WTC11 (cell line): ENCODE results near the gene SAMHD1. TPM values are rescaled to one million over a fixed set of nuclear protein-coding genes. Genes with fewer than 3 reads are reported as not detected.

ENCODE experiments used
- ATAC-seq: fragments of 200-7000 bp; cut with Tn5 transposase; 2 replicates; pipeline ENCODE4 v1.10.0; 2021; ENCODE audit warnings: mild to moderate bottlenecking, moderate library complexity
- CTCF ChIA-PET: fragments of 300-600 bp; sonication (Branson Sonifier 250); formaldehyde crosslinking; loops from one replicate; lab custom pipeline; 2021; ENCODE audit warnings: antibody characterized with exemption; lab: Charles Lee
- POLR2A ChIA-PET: fragments of 350-600 bp; sonication (Branson Sonifier 250); formaldehyde crosslinking; loops from one replicate; lab custom pipeline; 2021; ENCODE audit warnings: antibody characterized with exemption; lab: Charles Lee
- DNase-seq: peaks from one replicate; pipeline ENCODE4 v3.0.0; 2021; ENCODE audit warnings: low spot score
- H3K27ac Mint-ChIP-seq: 2 replicates; pipeline ENCODE4 v1.8.0; 2021; ENCODE audit warnings: mixed read lengths
- H3K27me3 Mint-ChIP-seq: 2 replicates; pipeline ENCODE4 v1.8.0; 2021; ENCODE audit warnings: low read depth, mild to moderate bottlenecking, moderate library complexity, mixed read lengths
- H3K36me3 Mint-ChIP-seq: 2 replicates; pipeline ENCODE4 v1.8.0; 2021; ENCODE audit warnings: mixed read lengths
- H3K4me1 Mint-ChIP-seq: 2 replicates; pipeline ENCODE4 v1.8.0; 2022; ENCODE audit warnings: mixed read lengths
- H3K4me3 Mint-ChIP-seq: 2 replicates; pipeline ENCODE4 v1.8.0; 2021; ENCODE audit warnings: mild to moderate bottlenecking, moderate library complexity, mixed read lengths
- H3K9me3 Mint-ChIP-seq: 2 replicates; pipeline ENCODE4 v1.8.0; 2021; ENCODE audit warnings: mixed read lengths
- ELF4 ChIP-seq: sonication (generic); formaldehyde crosslinking; IDR thresholded peaks from 2 replicates; pipeline ENCODE4 v1.8.1; 2022; ENCODE audit warnings: low read depth, mild to moderate bottlenecking, moderate library complexity, missing genetic modification reagents
- EMX1 ChIP-seq: fragments of 250-450 bp; sonication (Bioruptor Pico); IDR thresholded peaks from 2 replicates; pipeline ENCODE4 v1.8.0; 2021; ENCODE audit warnings: mild to moderate bottlenecking
- ETV6 ChIP-seq: sonication (generic); formaldehyde crosslinking; IDR thresholded peaks from 2 replicates; pipeline ENCODE4 v1.8.1; 2022; ENCODE audit warnings: mild to moderate bottlenecking, missing genetic modification reagents
- FOXJ3 ChIP-seq: sonication (generic); formaldehyde crosslinking; IDR thresholded peaks from 2 replicates; pipeline ENCODE4 v1.9.0; 2021; ENCODE audit warnings: missing genetic modification reagents, mild to moderate bottlenecking, borderline replicate concordance
- FOXK1 ChIP-seq: sonication (generic); formaldehyde crosslinking; IDR thresholded peaks from 2 replicates; pipeline ENCODE4 v1.8.0; 2022; ENCODE audit warnings: mild to moderate bottlenecking, moderate library complexity, missing genetic modification reagents
- GABPB1 ChIP-seq: sonication (generic); formaldehyde crosslinking; IDR thresholded peaks from 2 replicates; pipeline ENCODE4 v1.8.1; 2023; ENCODE audit warnings: mild to moderate bottlenecking, missing genetic modification reagents
- GTF2I ChIP-seq: fragments of 250-450 bp; sonication (Bioruptor Pico); conservative IDR thresholded peaks from 2 replicates; pipeline ENCODE4 v1.4.0; 2021; ENCODE audit warnings: mild to moderate bottlenecking
- HMGA2 ChIP-seq: fragments of 250-450 bp; sonication (Bioruptor Pico); IDR thresholded peaks from 2 replicates; pipeline ENCODE4 v1.4.0; 2021; ENCODE audit warnings: mild to moderate bottlenecking, moderate library complexity
- JUN ChIP-seq: sonication (generic); formaldehyde crosslinking; IDR thresholded peaks from 2 replicates; pipeline ENCODE4 v1.8.0; 2023; ENCODE audit warnings: mild to moderate bottlenecking, missing genetic modification reagents
- NR2C2 ChIP-seq: sonication (generic); formaldehyde crosslinking; IDR thresholded peaks from 2 replicates; pipeline ENCODE4 v1.8.0; 2022; ENCODE audit warnings: mild to moderate bottlenecking, missing genetic modification reagents
- OVOL2 ChIP-seq: fragments of 250-450 bp; sonication (Bioruptor Pico); IDR thresholded peaks from 2 replicates; pipeline ENCODE4 v1.9.0; 2021; ENCODE audit warnings: mild to moderate bottlenecking, borderline replicate concordance
- PRDM15 ChIP-seq: sonication (generic); formaldehyde crosslinking; IDR thresholded peaks from 2 replicates; pipeline ENCODE4 v1.8.0; 2022; ENCODE audit warnings: missing genetic modification reagents
- RELA ChIP-seq: sonication (generic); formaldehyde crosslinking; IDR thresholded peaks from 2 replicates; pipeline ENCODE4 v1.8.1; 2022; ENCODE audit warnings: missing genetic modification reagents, mild to moderate bottlenecking, borderline replicate concordance
- SMAD3 ChIP-seq: sonication (generic); formaldehyde crosslinking; IDR thresholded peaks from 2 replicates; pipeline ENCODE4 v1.8.0; 2022; ENCODE audit warnings: missing genetic modification reagents, mild to moderate bottlenecking, borderline replicate concordance
- TEAD1 ChIP-seq: sonication (generic); formaldehyde crosslinking; IDR thresholded peaks from 2 replicates; pipeline ENCODE4 v1.8.0; 2022; ENCODE audit warnings: mild to moderate bottlenecking, missing genetic modification reagents
- TEAD4 ChIP-seq: sonication (generic); formaldehyde crosslinking; IDR thresholded peaks from 2 replicates; pipeline ENCODE4 v1.8.0; 2022; ENCODE audit warnings: mild to moderate bottlenecking, missing genetic modification reagents
- ZNF416 ChIP-seq: fragments of 250-450 bp; sonication (Bioruptor Pico); IDR thresholded peaks from 2 replicates; pipeline ENCODE4 v1.9.0; 2021; ENCODE audit warnings: mild to moderate bottlenecking, inconsistent platforms
- ZNF423 ChIP-seq: fragments of 250-450 bp; sonication (Bioruptor Pico); IDR thresholded peaks from 2 replicates; pipeline ENCODE4 v2.1.2; 2022; ENCODE audit warnings: mild to moderate bottlenecking, moderate library complexity
- ZNF671 ChIP-seq: fragments of 250-450 bp; sonication (Bioruptor Pico); IDR thresholded peaks from 2 replicates; pipeline ENCODE4 v1.8.0; 2021; ENCODE audit warnings: mild to moderate bottlenecking
- total RNA-seq: library from RNA; stranded (reverse); gene quantifications from 3 replicates; pipeline ENCODE4 v1.2.3, GENCODE V29; 2021
- TF ChIP-seq, protein P1 (sequence below): sonication (generic); formaldehyde crosslinking; IDR thresholded peaks from 2 replicates; pipeline ENCODE4 v1.8.1; 2022; ENCODE audit warnings: mild to moderate bottlenecking, missing genetic modification reagents, moderate library complexity, borderline replicate concordance
- TF ChIP-seq, protein P2 (sequence below): fragments of 250-450 bp; sonication (Bioruptor Pico); IDR thresholded peaks from 2 replicates; pipeline ENCODE4 v1.9.0; 2021; ENCODE audit warnings: mild to moderate bottlenecking

The SAMHD1 gene
- total RNA-seq, 1 experiment from 2014 or later, result 31.0 TPM

GRCh38 chr20:36871640-36872570 lies 79.6 kb downstream of the SAMHD1 start:
- no peak overlapping the region for H3K27ac Mint-ChIP-seq
- H3K9me3 Mint-ChIP-seq, result no peaks in the 10 kb centered on the region

GRCh38 chr20:36866681-36867495 lies 84.6 kb downstream of the SAMHD1 start:
- no peak for DNase-seq
- no peaks in the 10 kb centered on the region for H3K36me3 Mint-ChIP-seq
- no peak overlapping the region for H3K4me3 Mint-ChIP-seq
- peaks cover 13% of the 10 kb centered on the region for H3K27me3 Mint-ChIP-seq
- POLR2A ChIA-PET, result interaction anchor here (1.0 kb wide), 1 partner anchor 19 kb away, joined by 3 read pairs; no protein-coding TSS in a partner anchor
- CTCF ChIA-PET, result interaction anchor here (1.1 to 6.4 kb wide), 5 partner anchors 12 to 325 kb away, joined by 3 to 37 read pairs (median 6); partner anchors contain the start of gene DSN1
- H3K9me3 Mint-ChIP-seq, result no peaks in the 10 kb centered on the region
- ATAC-seq, result no peak
- peaks cover 12% of the 10 kb centered on the region for H3K4me1 Mint-ChIP-seq
- TF ChIP-seq PRDM15 (CRISPR knock-in tag), result no peak
- no peak for TF ChIP-seq ZNF423 (CRISPR knock-in tag)
- TF ChIP-seq GTF2I (CRISPR knock-in tag), result no peak
- no peak for TF ChIP-seq NR2C2 (CRISPR knock-in tag)
- no peak for TF ChIP-seq OVOL2 (CRISPR knock-in tag)
- TF ChIP-seq TEAD4 (CRISPR knock-in tag), result no peak
- TF ChIP-seq TEAD1 (CRISPR knock-in tag), result no peak
- no peak for TF ChIP-seq FOXJ3 (CRISPR knock-in tag)
- no peak for TF ChIP-seq ELF4 (CRISPR knock-in tag)
- no peak for TF ChIP-seq ZNF416 (CRISPR knock-in tag)
- no peak for TF ChIP-seq SMAD3 (CRISPR knock-in tag)
- TF ChIP-seq, protein P1, sequence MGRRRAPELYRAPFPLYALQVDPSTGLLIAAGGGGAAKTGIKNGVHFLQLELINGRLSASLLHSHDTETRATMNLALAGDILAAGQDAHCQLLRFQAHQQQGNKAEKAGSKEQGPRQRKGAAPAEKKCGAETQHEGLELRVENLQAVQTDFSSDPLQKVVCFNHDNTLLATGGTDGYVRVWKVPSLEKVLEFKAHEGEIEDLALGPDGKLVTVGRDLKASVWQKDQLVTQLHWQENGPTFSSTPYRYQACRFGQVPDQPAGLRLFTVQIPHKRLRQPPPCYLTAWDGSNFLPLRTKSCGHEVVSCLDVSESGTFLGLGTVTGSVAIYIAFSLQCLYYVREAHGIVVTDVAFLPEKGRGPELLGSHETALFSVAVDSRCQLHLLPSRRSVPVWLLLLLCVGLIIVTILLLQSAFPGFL (CRISPR knock-in tag), result no peak
- TF ChIP-seq ETV6, result no peak
- no peak for TF ChIP-seq RELA (CRISPR knock-in tag)
- TF ChIP-seq FOXK1 (CRISPR knock-in tag), result no peak
- TF ChIP-seq HMGA2 (CRISPR knock-in tag), result no peak
- TF ChIP-seq EMX1, result no peak
- no peak for TF ChIP-seq JUN (CRISPR knock-in tag)
- TF ChIP-seq, protein P2, sequence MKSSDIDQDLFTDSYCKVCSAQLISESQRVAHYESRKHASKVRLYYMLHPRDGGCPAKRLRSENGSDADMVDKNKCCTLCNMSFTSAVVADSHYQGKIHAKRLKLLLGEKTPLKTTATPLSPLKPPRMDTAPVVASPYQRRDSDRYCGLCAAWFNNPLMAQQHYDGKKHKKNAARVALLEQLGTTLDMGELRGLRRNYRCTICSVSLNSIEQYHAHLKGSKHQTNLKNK (CRISPR knock-in tag), result no peak
- H3K27ac Mint-ChIP-seq, result no peak overlapping the region

More at GRCh38 chr20:36871640-36872570, 79.6 kb downstream of the SAMHD1 start:
- TF ChIP-seq ZNF671 (CRISPR knock-in tag) (no peak), GABPB1 (peak; percentile 79)
- Mint-ChIP-seq H3K4me3 (no peak overlapping the region), H3K4me1 (no peaks in the 10 kb centered on the region), H3K27me3 (no peaks in the 10 kb centered on the region), H3K36me3 (no peaks in the 10 kb centered on the region)
- POLR2A ChIA-PET, result no interaction called here
- ATAC-seq, result no peak
- no peak for DNase-seq
- CTCF ChIA-PET, result interaction anchor here (0.6 to 1.6 kb wide), 12 partner anchors 9 to 280 kb away, joined by 3 to 8 read pairs (median 3); partner anchors contain the start of gene DSN1
